HG02610 (cell line): ENCODE measurements around the gene POLR1A.

Source experiments
- ATAC-seq: cut with Tn5 transposase; IDR thresholded peaks from one replicate; pipeline ENCODE4 v1.9.1; 2021; ENCODE audit warnings: mild to moderate bottlenecking, moderate library complexity; ENCODE audit not compliant: unreplicated experiment

Gene POLR1A

DNA sequence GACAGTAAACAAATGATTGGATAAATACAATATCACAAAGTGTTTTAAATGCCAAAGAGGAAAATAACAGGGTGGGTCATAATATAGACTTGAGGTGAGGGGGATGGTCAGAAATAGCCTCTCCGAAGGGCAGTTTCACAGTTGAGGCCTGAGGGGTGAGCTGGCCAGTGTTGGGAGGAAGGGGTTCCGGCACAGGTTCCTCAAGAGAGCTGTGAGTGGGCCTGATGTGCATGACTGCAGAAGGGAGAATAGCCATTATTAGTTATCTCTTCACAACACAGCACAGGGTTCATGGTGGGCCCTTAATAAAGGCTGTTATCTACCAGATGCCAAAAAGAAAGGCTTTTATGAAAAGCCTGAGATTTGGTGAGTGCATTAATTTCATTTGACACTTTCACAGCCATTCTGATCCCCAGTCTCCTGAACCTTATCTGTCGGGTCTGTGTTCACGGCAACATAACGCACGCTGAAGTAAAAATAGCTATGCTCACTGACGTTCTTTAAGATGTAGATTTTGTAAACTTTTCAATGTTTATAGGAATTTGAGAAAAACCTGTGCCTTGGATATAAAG is 39.6 kb downstream of the POLR1A start:
- ATAC-seq: no peak

DNA sequence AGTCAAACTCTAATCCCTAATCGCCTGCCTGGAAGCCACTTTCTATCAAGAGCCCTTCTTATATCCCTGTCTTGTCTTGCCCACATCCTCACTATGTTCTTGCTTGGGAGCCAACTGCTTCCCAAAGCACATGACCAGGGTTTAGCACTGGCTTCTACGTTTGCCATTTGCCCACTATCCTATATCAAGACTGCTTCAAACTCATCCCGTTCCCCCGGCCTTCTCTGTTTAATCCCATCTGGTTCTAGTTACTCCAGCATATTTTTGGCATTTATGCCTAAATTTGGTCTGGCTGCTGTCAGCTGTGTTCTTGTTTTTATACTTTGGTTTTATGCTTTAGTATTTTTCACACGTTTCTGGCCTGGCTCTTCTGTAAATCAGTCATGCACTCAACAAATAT is 40.2 kb downstream of the POLR1A start:
- ATAC-seq: no peak

DNA sequence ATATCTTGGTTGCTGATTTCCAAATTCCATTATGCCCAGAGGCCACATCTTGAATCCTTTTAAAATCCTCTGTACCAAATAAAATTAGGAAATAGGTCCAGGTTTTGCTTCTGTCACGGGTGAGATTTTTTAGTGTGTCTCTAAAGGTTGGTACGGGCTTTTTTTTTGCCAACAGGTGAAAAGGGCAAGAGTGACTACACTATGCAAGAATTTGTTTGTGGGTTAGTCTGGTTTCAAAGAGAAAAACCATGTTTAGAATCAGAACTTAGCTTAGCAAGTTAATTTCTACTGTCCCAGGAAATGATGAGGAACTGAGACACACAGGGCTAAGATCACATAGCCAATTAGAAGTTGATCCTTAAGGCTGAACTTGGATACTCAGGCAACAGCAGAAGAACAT is 41.7 kb downstream of the POLR1A start:
- no peak for ATAC-seq

DNA sequence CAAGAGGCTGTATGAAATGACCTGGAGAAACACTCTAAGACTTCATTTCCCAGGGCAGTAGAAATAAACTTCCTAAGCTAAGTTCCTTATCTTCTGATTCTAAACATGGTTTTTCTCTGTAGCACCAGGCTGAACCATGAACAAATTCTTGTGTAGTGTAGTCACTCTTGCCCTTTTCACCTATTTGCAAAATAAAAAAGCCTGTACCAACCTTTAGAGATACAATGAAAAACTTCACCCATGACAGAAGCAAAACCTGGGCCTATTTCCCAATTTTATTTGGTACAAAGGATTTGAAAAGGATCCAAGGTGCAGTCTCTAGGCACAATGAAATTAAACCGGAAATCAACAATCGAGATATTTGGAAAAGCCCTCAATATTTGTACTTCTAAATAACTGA is 43.6 kb downstream of the POLR1A start:
- ATAC-seq: no peak

DNA sequence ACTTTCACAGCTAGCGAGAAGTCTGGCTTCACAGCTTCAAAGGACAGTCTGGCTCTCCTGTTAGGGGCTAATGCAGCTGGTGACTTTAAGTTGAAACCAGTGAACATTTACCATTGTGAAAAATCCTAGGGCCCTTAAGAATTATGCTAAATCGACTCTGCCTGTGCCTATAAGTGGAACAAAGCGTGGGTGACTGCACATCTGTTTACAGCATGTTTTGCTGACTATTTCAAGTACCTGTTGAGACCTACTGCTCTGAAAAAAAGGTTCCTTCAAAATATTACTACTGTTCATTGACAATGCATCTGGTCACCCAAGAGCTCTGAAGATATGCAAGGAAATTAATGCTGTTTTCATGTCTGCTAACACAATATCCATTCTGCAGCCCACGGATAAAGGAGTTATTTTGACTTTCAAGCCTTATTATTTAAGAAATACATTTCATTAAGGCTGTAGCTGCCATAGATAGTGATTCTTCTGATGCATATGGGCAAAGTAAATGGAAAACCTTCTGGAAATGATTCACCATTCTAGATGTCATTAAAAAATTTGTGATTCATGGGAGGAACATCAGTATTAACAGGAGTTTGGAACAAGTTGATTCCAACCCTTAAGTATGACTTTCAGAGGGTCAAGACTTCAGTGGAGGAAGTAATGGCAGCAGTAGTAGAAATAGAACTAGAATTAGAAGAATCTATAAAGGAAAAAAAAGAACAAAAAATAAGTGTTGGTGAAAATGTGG is 48.9 kb downstream of the POLR1A start:
- ATAC-seq: no peak

DNA sequence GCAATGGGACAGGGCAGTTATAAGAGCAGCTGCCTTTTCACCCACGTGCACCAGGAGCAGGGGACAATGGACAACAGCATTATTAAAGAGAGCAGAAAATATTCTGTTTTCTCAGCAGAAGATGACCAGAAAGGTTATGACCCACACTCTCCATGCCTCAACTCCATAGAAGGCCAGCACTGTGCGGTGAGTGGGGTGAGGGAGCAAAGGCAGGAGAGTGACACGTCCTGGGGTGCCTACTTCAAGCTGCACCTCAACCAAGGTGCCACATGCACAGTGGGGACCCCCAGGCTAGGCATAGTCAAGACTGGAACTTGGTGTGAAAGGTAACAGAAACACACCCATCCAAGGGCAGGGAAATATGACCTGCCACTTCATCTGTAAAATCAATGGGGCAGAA is 50.4 kb downstream of the POLR1A start:
- no peak for ATAC-seq

DNA sequence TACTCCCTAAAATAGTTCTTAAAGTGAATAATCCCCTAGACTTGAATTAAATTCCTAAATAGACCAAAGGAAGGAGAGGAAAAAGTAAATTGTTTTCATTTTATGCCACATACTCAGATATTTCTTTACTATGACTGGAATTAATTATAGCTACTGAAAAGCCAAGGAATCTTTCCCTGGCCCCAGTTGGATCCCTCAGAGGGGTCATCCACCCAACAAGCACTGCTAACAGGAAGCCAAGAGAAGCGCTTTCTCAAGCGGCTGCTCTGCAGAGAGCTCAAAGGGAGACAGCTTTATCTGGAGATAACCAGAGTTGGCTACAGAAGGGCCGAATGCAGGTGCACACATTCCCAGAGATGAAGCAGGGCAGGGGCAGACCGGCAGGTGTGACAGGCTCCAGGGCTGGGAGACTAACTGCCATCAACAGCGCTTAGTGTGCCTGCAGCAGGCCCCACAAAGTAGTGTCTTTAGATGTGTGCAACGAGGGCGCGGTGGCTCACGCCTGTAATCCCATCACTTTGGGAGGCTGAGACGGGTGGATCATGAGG is 51.1 kb downstream of the POLR1A start:
- ATAC-seq: no peak

DNA sequence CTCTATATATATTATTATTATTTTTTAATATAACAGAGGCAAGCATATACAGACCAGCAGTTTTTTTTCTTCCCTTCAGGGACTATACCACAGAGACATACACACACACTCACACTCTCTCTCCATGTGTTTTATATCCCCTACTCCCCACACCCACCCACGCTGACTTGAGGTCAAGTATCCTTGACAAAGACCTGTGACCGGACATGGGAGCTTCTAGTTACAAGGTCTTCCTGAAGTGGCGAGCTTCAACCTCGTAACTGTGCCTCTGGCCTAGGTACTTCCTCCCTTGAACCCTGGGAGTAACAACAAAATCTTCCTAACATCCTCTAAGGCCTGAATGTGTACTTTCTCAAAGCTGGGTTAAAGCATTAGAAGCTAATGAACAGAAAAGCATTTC is 52.5 kb downstream of the POLR1A start:
- ATAC-seq: no peak

DNA sequence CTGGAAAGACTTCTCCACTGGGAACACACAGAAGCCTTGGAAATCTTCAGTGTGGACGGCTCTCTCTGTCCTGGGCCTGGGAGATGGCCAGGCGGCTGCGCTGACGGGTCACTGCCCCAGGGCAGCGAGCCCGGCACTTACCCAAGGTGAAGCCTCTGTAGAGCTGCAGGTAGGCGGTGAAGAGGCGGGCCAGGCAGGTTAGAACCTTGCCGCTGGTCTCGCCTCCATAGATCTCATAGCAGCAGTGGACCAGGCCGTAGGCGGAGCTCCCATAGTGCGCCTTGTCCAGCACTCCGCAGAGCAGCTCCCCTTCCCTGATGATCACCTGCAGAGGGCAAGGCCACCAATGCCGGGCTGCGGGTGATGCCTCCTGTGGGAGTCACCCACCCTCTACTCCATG is 53.0 kb downstream of the POLR1A start:
- ATAC-seq: no peak

DNA sequence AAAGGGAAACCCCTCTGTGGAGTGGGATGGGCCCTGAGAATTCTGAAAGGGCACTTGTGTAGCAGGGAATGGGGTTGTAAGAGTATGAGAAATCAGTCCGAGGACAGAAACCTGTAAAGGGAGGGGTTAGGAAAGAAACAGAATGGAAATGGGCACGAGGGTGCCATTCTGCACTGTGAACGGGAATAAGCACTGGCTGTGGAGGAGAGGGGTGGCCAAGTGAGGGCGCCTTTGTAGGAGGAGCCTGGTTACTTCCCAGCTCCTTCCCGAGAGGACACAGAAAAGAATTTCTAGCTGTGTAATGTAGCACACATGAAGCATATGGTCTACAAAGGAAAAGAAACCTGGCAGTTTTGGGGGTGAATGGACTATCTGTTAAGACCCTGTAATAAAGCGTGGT is 53.4 kb downstream of the POLR1A start:
- no peak for ATAC-seq

DNA sequence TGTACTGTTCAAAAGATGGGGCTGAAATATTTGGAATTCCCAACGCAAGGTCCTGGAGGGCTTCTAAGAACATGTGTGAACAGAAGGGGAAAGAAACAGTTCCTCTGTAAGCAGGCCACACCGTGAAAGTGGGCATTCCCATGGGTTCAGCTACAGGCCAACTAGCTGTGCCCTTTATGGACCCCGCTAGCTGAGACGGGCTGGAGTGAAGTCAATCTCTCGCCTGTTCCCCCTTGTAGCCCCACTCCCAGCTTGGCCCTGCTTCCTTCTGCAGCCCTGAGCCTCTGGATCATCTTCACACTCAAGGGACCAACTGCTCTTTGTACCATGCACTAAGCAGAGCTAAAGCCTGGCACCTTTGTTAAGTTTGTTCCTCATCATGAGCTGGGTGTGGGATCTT is 55.4 kb downstream of the POLR1A start:
- no peak for ATAC-seq

DNA sequence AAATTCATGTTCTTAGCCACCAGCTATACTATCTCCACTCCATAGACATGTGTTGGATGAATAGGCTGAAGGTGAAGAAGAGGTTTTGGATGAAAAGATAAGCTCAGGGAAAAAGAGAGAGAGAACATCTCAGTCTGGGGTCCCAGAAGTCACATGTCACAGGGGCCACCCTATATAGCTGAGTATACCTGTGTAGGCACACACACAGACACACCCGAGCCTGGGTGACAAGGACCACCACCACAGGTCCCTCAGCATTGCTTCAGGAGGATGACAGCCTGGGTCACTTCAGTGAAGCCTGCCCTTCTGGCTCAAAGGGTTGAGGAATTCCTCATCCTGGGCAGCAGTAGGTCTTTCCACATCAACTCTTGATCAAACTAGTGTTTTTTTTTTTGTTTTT is 56.2 kb downstream of the POLR1A start:
- ATAC-seq: no peak

DNA sequence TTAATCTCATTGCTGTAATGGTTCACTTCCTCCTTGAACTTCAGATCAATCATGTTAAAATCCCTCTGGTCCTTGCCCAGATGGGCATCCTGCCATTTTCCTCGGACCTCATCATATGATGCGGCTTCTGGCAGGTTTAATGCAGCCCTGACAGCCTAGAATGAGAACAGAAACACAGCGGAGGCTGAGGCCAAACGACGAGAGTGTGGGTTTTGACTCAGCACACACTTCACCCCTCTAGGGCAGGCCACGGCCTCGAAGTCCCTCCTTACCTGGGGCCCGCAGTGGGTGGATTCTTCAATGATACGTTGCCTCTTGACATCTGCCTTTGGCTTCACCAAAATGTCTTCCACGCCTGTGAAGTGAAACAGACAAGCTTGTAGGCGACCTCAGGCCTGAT is 56.8 kb downstream of the POLR1A start:
- ATAC-seq: no peak

DNA sequence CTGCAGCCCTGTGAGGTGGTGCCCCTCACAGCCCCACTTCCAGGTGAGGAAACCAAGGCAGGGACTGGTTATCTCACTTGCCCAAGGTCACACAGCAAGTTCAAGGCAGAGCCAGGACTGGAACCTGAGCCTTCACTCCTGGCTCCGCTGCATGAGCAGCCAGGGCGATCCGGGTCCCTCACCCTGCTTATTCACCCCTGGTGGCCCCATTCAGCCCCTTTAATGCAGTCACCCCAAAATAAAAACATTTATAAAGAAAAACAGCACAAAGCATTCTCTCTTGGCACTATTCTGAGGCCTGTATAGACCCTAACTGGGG is 57.3 kb downstream of the POLR1A start:
- ATAC-seq: no peak

DNA sequence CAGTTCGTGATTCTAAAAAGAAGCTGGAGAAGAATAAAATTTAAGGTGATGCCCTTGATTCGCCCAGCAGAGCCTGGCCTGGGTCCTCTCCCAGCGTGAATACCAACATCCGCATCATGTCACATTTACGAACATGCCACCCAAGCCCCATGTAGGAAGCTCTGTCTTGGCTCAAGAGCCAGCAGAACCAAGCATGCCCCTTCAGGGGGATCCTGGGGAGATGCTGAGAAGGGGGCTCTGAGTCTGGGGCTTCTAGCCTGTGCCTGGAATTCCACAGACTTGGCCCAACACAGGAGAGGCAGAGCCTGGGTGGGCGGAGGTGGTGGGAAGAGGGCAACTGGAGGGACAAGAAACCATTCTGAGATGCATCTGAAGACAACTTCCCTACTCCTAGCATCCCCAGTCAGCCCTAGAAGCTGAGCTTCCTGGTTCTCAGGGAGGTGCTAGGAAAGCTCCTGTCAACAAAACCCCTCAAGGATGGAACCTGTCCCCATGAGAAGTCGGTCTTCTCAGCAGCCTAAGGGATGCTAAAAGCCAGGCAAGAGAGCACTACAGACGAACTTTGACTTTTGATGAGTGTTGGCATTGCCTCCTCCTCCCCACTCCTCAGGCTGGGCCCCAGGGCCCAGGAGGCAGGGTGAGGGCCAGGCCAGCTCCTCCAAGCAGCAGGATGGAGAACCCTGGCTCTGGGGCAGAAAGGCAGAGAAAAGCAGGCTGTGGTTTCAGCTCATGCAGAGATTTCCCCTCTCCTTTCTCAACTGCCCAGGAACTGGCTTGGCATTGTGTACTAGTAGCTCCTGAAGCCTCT is 57.9 kb downstream of the POLR1A start:
- no peak for ATAC-seq

DNA sequence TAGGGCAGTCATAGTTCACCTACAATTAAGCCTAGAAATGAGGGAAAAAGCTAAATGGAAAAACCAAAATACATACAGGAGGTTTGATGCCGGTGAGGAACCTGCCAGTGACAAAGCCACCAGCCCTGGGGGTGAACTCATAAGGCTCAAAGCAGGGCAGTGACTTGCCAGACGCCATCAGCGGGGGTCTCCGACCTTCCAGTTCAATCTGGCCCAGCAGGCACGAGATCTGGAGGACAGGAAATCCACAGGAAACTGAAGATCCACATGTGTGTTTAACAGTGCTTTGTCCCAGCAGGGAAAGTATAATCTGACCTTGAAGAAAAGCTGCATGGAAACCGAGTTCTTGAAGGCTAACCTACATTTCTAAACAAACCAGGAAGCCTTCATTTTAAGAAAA is 60.1 kb downstream of the POLR1A start:
- ATAC-seq: no peak

DNA sequence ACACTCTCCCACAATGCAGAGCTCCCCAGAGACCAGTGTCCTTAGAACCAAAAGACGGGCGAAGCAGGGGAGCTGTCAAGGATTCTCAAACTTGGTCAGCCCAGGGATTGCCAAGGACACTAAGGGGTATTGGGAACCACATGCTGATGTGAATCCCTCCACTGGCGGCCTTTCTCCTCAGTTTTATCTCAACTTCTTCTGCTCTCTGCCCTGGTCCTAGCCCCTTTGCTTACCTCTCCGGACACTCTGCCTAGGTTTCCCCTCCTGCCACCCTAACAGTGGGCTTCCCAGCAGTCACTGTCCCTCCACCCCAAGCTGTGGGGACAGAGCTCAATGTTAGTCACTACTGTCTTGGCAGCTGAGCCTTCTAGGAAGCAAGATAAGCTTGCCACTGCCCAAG is 61.1 kb downstream of the POLR1A start:
- ATAC-seq: no peak

DNA sequence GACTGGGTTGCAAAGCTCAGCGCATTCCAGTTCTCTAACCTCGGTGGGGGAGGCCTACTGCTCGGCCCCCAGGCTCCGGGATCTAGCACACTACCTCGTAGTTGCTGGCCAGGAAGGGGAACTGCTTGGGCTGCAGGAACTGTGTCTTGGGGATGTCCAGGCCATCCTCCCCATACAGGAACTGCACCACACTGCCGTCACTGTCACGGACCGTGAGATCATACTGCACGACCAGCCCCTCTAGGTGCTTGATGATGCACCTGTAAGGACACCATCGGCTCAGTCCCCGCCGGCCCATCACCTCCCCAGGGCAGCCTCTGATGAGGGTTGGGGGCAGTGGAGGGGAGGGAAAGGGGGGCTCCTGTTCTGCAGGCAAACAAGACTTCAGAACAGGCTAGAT is 61.6 kb downstream of the POLR1A start:
- ATAC-seq: no peak

DNA sequence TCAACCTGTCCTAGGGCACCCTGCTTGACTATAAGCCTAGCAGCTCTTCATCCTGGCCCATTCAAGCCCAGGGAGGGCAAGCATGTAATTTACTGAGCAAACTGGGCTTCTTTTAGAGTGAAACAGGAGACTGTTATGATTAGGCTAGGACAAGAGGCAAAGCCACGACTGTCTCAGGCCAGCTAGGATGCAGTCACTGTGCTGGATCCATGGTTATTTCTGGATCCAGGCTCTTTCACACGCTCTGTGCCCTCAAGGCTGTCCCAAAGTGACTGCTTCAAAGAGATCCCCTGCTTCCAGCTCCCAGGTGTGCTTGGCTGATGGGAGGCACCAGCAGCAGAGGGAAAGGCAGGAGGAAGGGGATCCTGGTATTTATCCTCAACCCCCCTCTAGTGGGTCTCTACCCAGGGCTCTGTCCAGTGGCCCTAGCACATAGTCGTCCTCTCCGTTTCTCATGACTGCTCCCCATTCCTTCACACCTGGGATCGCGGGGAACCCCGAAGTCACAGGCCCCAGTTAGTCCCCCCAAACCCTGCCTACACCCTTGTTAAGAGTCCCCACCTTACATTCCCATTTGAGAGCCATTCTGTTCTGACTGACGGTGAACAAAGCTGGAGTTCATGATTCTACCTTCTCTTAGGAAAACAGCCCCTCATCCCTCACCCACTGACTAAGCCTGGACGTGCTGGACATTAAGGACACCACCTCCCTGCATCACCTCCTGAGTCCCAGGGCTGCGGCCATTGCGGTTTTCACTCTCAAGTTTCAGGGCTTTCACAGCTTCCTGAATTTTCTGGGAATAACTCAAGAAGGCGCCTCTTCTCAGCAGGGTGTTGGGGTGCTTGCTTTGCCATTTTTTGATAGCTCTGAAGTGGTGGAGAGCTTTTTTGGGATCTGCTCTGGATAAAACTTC is 63.2 kb downstream of the POLR1A start:
- no peak for ATAC-seq

DNA sequence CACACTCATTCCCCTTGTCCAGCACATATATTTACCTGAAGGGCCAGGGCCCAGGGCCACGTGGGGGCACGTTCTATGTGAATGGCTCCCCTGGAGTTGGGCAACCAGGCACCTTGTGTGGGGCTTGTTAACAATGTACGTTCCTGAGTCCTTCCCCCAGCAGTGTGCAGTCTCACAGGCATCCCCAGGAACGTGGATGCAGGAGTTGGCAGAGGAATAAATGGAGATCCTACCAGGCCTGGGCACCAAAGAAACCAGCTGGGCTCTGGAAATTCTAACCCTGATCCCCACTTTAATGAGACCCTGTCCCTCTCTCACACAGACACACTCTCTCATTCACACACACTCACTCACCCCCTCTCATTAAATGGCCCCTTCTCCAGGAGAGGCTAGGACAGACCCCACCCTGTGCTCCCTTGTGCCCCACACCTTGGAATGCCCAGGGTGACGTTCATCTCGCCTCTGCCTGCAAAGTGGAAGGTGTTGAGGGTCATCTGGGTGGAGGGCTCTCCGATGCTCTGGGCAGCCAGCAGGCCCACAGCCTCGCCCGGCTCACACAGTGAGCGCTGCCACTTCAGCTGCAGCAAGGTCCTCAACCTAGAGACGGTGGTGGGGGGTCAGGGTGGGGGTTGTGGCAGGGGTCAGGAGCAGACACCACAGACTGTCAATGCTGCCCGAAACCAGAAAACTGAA is 65.6 kb downstream of the POLR1A start:
- ATAC-seq: no peak
